Fibroblast of lung (primary cell): ENCODE data around the gene SLC45A1. TPM values are rescaled to one million over a fixed set of nuclear protein-coding genes. Genes with fewer than 3 reads are reported as not detected.
A peak's percentile ranks its signal among the peaks of the same experiment; 100 is the strongest.
"Not testable (repeated sequence)": the region's sequence is repeated elsewhere in the genome, so short reads cannot be mapped to it uniquely, and the experiment has no call there.

Experiments used
- DNase-seq, 2 donors: peaks; one replicate each; pipeline versions ENCODE4 v3.0.0 to v3.0.0-alpha.2; 2010; ENCODE audit warnings: low read depth in 2 of 2
- H2AFZ ChIP-seq: 2 replicates; pipeline ENCODE4 v1.5.1; 2012; ENCODE audit warnings: low read length, control low read depth, inconsistent platforms
- H3K27ac ChIP-seq: 2 replicates; pipeline ENCODE4 v1.5.1; 2011; ENCODE audit warnings: low read length, control low read depth; ENCODE audit not compliant: insufficient read depth
- H3K27me3 ChIP-seq: 2 replicates; pipeline ENCODE4 v1.5.1; 2011; ENCODE audit warnings: mild to moderate bottlenecking, low read length; ENCODE audit not compliant: control insufficient read depth, insufficient read depth
- H3K36me3 ChIP-seq: 2 replicates; pipeline ENCODE4 v1.5.1; 2011; ENCODE audit warnings: low read length; ENCODE audit not compliant: control insufficient read depth, insufficient read depth
- H3K4me1 ChIP-seq: 2 replicates; pipeline ENCODE4 v1.5.1; 2011; ENCODE audit warnings: low read length; ENCODE audit not compliant: control insufficient read depth, insufficient read depth; ENCODE audit errors: extremely low read depth
- H3K4me2 ChIP-seq: 2 replicates; pipeline ENCODE4 v1.5.1; 2011; ENCODE audit warnings: low read length, control low read depth; ENCODE audit not compliant: insufficient read depth; ENCODE audit errors: extremely low read depth
- H3K4me3 ChIP-seq, 4 experiments: fragments of 200-600 bp in 1 of 4; sonication (generic) in 1 of 4; replicated peaks in 1 of 4; 2 replicates each; pipeline ENCODE4 v1.5.1; 2011 to 2016; ENCODE audit warnings: low read length in 4 of 4, low read depth in 3 of 4, mild to moderate bottlenecking in 3 of 4, control low read depth in 2 of 4, inconsistent platforms in 1 of 4, mixed read lengths in 1 of 4; ENCODE audit not compliant: insufficient read depth in 1 of 4; ENCODE audit errors: control extremely low read depth in 1 of 4
- H3K79me2 ChIP-seq: 2 replicates; pipeline ENCODE4 v1.5.1; 2012; ENCODE audit warnings: mild to moderate bottlenecking, low read length, inconsistent platforms; ENCODE audit not compliant: control insufficient read depth, insufficient read depth
- H3K9ac ChIP-seq: 2 replicates; pipeline ENCODE4 v1.5.1; 2011; ENCODE audit warnings: mild to moderate bottlenecking, low read length, control low read depth; ENCODE audit not compliant: insufficient read depth
- H3K9me3 ChIP-seq: 2 replicates; pipeline ENCODE4 v1.5.1; 2012; ENCODE audit warnings: low read depth, low read length; ENCODE audit not compliant: control insufficient read depth, insufficient read depth
- H4K20me1 ChIP-seq: 2 replicates; pipeline ENCODE4 v1.5.1; 2011; ENCODE audit warnings: low read length; ENCODE audit not compliant: control insufficient read depth, insufficient read depth; ENCODE audit errors: extremely low read depth
- EZH2 ChIP-seq: IDR thresholded peaks from 2 replicates; pipeline ENCODE4 v1.5.1; 2012; ENCODE audit warnings: low read length, control low read depth, mild to moderate bottlenecking; ENCODE audit errors: missing control alignments
- polyA plus RNA-seq, 2 donors: library from polyadenylated mRNA; depleted of rRNA in 1 of 2; stranded (reverse) in 1 of 2; unstranded in 1 of 2; fragments of >200 nt; gene quantifications; 2 replicates each; pipeline ENCODE4 v1.2.1, GENCODE V29; 2011 to 2012; ENCODE audit warnings: missing spikeins in 1 of 2
- total RNA-seq: library from RNA; depleted of rRNA; stranded (reverse); fragments of >200 nt; gene quantifications from 2 replicates; pipeline ENCODE4 v1.2.1, GENCODE V29; 2014
- TF ChIP-seq, protein P1 (sequence below), 2 donors: IDR thresholded peaks in 1 of 2; conservative IDR thresholded peaks in 1 of 2; 1 replicate in 1 of 2; 2 replicates in 1 of 2; pipeline ENCODE4 v1.5.1; 2011 to 2012; ENCODE audit warnings: low read length in 2 of 2, control low read depth in 1 of 2, inconsistent platforms in 1 of 2, low read depth in 1 of 2, mild to moderate bottlenecking in 1 of 2

SLC45A1 gene
- total and polyA plus RNA-seq, 2 donors (not counting 1 experiment from before 2014, with no cell fraction given): 2.1 to 2.6 TPM

DNA sequence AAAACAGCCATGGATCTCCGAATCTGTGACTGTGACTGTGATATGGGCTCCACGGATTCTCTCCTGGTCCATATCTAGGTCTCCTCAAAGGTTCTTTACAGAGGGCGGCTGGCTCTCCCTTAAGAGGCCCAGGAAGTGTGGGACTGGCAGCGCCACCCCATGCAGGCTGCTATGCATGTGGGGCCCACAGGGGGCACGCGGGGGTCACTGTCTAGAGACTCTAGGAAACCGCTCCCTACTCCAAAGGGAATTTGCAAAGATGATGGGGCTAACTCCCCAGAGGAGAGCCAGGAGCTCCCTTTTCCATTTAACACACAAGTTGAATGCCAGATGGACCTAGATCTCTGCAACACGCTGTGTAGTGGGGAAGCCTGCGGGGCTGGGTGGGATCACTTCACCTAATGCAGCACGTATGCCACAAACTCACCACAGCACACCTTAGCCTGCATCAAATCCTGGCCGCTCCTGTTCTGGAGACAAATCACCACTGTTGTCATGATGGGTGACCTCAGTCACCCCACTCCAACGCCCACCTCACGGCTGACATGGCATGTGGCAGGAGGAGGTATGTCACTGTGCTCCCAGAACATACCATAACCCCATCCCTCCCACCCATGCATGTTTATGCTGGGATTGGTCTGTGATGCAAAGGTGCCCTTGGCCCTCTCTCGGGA lies 61.7 kb downstream of the SLC45A1 start:
- Histone ChIP-seq H3K27me3 (no peaks in the 10 kb centered on the region), H3K4me3 (no peak overlapping the region), H3K9me3 (no peaks in the 10 kb centered on the region), H3K27ac (peak overlapping the region; percentile 54), H3K4me2 (no peak overlapping the region), H4K20me1 (peaks cover 2% of the 10 kb centered on the region), H3K79me2 (peaks cover 78% of the 10 kb centered on the region), H2AFZ (no peak overlapping the region), H3K36me3 (peaks cover 6% of the 10 kb centered on the region), H3K9ac (no peak overlapping the region), H3K4me1 (peaks cover 21% of the 10 kb centered on the region)
- no peak for TF ChIP-seq EZH2
- no peak for DNase-seq

GRCh38 chr1:8380310-8380709 lies 62.4 kb downstream of the SLC45A1 start:
- peaks cover 78% of the 10 kb centered on the region for H3K79me2 ChIP-seq
- H3K9me3 ChIP-seq, DNase-seq, H3K27ac ChIP-seq, H3K4me2 ChIP-seq, H4K20me1 ChIP-seq, H2AFZ ChIP-seq, H3K4me3 ChIP-seq, H3K36me3 ChIP-seq, H3K27me3 ChIP-seq, H3K9ac ChIP-seq: not testable (repeated sequence)
- H3K4me1 ChIP-seq: peaks cover 20% of the 10 kb centered on the region

DNA sequence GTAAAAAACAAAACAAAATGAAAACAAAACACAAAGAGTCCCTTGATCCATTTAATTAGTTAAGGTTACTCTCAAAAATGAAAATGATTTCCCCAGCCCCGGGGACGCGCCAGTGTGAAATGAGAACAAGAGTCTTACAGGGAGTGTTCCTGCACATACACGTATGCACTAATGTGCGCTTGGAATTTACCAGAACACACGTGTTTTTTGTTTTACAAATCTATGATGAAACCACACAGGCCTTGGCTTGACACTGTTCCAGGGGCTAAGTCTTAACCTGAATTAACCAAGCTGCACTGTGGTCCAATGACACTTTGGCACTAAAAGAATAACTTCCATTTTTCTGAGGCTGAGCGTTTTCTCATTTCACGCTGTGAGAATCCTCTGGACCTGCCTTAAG lies 63.7 kb downstream of the SLC45A1 start:
- Histone ChIP-seq H3K79me2 (peaks cover 73% of the 10 kb centered on the region), H4K20me1 (peaks cover 2% of the 10 kb centered on the region), H3K4me1 (peaks cover 20% of the 10 kb centered on the region), H3K9ac (no peak overlapping the region), H3K4me3 (no peak overlapping the region), H3K9me3 (no peaks in the 10 kb centered on the region), H3K27ac (no peak overlapping the region), H2AFZ (no peak overlapping the region), H3K27me3 (no peaks in the 10 kb centered on the region), H3K36me3 (peaks cover 6% of the 10 kb centered on the region), H3K4me2 (no peak overlapping the region)
- no peak for DNase-seq
- no peak for TF ChIP-seq EZH2
- TF ChIP-seq, protein P1, sequence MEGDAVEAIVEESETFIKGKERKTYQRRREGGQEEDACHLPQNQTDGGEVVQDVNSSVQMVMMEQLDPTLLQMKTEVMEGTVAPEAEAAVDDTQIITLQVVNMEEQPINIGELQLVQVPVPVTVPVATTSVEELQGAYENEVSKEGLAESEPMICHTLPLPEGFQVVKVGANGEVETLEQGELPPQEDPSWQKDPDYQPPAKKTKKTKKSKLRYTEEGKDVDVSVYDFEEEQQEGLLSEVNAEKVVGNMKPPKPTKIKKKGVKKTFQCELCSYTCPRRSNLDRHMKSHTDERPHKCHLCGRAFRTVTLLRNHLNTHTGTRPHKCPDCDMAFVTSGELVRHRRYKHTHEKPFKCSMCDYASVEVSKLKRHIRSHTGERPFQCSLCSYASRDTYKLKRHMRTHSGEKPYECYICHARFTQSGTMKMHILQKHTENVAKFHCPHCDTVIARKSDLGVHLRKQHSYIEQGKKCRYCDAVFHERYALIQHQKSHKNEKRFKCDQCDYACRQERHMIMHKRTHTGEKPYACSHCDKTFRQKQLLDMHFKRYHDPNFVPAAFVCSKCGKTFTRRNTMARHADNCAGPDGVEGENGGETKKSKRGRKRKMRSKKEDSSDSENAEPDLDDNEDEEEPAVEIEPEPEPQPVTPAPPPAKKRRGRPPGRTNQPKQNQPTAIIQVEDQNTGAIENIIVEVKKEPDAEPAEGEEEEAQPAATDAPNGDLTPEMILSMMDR (conservative IDR thresholded peaks at IDR 0.05 in 1 of 2, IDR thresholded peaks at IDR 0.05 in 1 of 2; ENCODE audit: low read depth in 1 of 2, low read length in 2 of 2): no peak

DNA sequence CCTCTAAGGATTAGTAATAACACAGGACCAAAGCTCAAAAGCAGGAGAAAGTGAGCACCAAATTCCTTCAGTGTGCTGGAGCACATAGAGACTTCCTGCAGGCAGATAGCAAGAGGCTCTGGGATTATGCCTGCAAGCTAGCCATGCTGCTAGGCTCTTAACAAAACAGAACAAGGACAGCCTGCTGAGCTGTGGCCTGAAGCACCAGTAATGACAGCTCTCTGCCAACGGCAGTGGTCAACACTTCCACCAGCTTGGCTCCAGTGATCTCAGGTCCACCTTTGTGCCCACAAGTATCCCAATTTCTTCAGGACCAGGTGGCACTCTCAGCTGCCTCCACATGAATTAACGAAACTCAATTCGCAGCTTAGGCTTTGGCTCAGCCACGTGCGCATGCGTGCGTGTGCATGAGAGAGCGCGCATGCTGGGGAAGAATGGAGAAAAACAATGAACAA lies 64.2 kb downstream of the SLC45A1 start:
- peaks cover 75% of the 10 kb centered on the region for H3K79me2 ChIP-seq
- H3K9me3 ChIP-seq: no peaks in the 10 kb centered on the region
- no peaks in the 10 kb centered on the region for H3K27me3 ChIP-seq
- TF ChIP-seq EZH2: no peak
- TF ChIP-seq, protein P1 (conservative IDR thresholded peaks at IDR 0.05 in 1 of 2, IDR thresholded peaks at IDR 0.05 in 1 of 2; ENCODE audit: low read depth in 1 of 2, low read length in 2 of 2): no peak
- H3K9ac ChIP-seq: no peak overlapping the region
- peaks cover 2% of the 10 kb centered on the region for H4K20me1 ChIP-seq
- H3K36me3 ChIP-seq: peaks cover 6% of the 10 kb centered on the region
- H3K4me1 ChIP-seq: peaks cover 20% of the 10 kb centered on the region
- no peak overlapping the region for H2AFZ ChIP-seq
- no peak overlapping the region for H3K27ac ChIP-seq
- no peak overlapping the region for H3K4me2 ChIP-seq
- DNase-seq: peak in 1 of 2 donors; percentile 61
- no peak overlapping the region for H3K4me3 ChIP-seq
